HG02943 (cell line): Measurements from ENCODE around the gene KY.

Source experiments
- ATAC-seq: cut with Tn5 transposase; IDR thresholded peaks from one replicate; pipeline ENCODE4 v1.9.1; 2021; ENCODE audit warnings: mild to moderate bottlenecking, low read depth, moderate library complexity; ENCODE audit not compliant: unreplicated experiment

KY gene

GRCh38 chr3:134675726-134676256, 25.0 kb upstream of the KY start:
- ATAC-seq, result no peak

- no peak for ATAC-seq
Observed at GRCh38 chr3:134672571-134672970, 21.7 kb upstream of the KY start.

GRCh38 chr3:134667956-134668355, 17.1 kb upstream of the KY start:
- ATAC-seq, result no peak

- ATAC-seq, result no peak
Observed at GRCh38 chr3:134667406-134667805, 16.6 kb upstream of the KY start.

GRCh38 chr3:134666885-134667284, 16.1 kb upstream of the KY start:
- ATAC-seq, result no peak

- ATAC-seq, result no peak
Observed at GRCh38 chr3:134666466-134666865, 15.6 kb upstream of the KY start.

GRCh38 chr3:134666052-134666451, 15.2 kb upstream of the KY start:
- no peak for ATAC-seq

GRCh38 chr3:134665243-134665642, 14.4 kb upstream of the KY start:
- no peak for ATAC-seq

GRCh38 chr3:134663721-134664456, 13.1 kb upstream of the KY start:
- ATAC-seq, result no peak

GRCh38 chr3:134660046-134660441, 9.2 kb upstream of the KY start:
- no peak for ATAC-seq

- no peak for ATAC-seq
Observed at GRCh38 chr3:134659391-134660045, 8.7 kb upstream of the KY start.

GRCh38 chr3:134658555-134658954, 7.7 kb upstream of the KY start:
- ATAC-seq, result no peak

GRCh38 chr3:134656211-134656800, 5.5 kb upstream of the KY start:
- no peak for ATAC-seq

GRCh38 chr3:134655706-134656105, 4.9 kb upstream of the KY start:
- ATAC-seq, result no peak

- ATAC-seq, result no peak
Observed at GRCh38 chr3:134654031-134654430, 3.2 kb upstream of the KY start.

GRCh38 chr3:134652886-134653630, 2.2 kb upstream of the KY start:
- no peak for ATAC-seq

GRCh38 chr3:134652409-134652831, 1.6 kb upstream of the KY start:
- no peak for ATAC-seq

GRCh38 chr3:134651347-134652041, 672 bp upstream of the KY start:
- ATAC-seq, result no peak

- no peak for ATAC-seq
Observed at GRCh38 chr3:134649106-134649705, 1.6 kb downstream of the KY start.
